HG02852 (cell line): ENCODE measurements around the gene STIM1.
"Not testable (repeated sequence)": the region's sequence is repeated elsewhere in the genome, so short reads cannot be mapped to it uniquely, and the experiment has no call there.

Source experiments
- ATAC-seq: cut with Tn5 transposase; IDR thresholded peaks from one replicate; pipeline ENCODE4 v1.9.1; 2021; ENCODE audit warnings: mild to moderate bottlenecking, moderate library complexity; ENCODE audit not compliant: unreplicated experiment

Gene STIM1

DNA sequence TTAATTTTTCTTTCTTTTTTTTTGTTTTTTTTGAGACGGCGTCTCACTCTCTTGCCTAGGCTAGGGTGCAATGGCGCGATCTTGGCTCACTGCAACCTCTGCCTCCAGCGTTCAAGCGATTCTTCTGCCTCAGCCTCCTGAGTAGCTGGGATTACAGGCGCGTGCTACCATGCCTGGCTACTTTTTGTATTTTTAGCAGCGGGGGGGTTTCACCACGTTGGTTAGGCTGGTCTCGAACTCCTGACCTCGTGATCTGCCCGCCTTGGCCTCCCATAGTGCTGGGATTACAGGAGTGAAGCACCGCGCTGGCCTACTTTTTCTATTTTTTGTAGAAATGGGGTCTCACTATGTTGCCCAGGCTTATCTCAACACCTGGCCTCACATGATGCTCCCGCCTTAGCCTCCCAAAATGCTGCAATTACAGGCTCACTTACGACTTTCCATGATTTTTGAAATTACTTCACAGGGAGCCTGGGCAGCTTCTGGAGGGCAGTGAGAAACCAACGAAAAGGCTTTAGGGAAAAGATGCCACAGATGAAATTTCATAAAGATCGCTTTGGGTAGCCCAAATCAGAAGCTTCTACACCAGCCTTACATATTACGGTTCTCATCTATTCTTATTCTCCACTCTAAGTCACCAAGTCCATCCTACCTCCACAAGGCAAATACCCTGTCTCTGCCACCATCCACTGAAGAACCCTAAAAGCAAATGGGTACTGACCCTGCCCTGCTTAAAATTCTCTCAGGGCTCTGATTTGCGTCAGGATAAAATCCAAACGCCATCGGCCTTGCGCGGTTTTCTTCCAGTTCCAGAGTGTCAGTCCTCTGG is 238.3 kb downstream of the STIM1 start:
- no peak for ATAC-seq

DNA sequence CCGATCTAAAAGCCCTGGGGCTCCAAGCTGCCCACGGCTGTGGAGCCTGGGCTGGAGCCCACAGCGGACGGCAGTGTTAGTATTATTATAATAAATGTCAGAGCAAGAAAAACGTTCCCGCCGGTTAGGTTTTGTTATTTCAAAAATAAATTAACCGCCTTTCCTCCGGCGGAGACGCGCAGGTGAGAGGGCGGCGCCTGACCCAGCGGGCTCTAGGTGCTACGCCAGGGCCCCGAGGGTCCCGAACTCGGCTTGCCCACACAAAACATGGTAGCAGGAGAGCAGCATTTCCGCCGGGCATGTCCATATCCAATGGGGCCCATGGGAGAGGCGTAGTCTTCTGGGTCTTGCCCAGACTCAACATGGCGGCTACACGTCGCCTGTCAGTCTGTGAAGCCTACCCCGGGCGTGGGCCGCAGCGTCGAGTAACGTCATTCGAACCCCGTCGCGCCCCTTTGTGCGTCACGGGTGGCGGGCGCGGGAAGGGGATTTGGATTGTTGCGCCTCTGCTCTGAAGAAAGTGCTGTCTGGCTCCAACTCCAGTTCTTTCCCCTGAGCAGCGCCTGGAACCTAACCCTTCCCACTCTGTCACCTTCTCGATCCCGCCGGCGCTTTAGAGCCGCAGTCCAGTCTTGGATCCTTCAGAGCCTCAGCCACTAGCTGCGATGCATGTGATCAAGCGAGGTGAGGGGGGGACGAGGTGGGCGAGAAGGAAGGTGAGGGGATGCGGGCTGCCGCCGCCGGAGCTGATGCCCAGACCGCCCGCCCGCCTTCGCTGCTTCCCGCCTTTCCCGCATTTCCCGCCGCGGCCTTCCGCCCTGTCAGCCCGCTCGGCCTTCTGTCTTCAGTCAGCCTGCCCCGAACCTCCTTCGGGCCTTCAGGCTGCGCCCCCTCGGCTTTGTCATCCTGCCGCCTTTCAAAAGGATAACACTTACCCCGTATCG is 239.2 kb downstream of the STIM1 start, which contains the start of gene RRM1:
TSS of gene RRM1 (plus strand) at position 452 of the 944 bp plus-strand sequence. CDS start at position 666, 214 bp downstream.
- peak; percentile 94 for ATAC-seq

DNA sequence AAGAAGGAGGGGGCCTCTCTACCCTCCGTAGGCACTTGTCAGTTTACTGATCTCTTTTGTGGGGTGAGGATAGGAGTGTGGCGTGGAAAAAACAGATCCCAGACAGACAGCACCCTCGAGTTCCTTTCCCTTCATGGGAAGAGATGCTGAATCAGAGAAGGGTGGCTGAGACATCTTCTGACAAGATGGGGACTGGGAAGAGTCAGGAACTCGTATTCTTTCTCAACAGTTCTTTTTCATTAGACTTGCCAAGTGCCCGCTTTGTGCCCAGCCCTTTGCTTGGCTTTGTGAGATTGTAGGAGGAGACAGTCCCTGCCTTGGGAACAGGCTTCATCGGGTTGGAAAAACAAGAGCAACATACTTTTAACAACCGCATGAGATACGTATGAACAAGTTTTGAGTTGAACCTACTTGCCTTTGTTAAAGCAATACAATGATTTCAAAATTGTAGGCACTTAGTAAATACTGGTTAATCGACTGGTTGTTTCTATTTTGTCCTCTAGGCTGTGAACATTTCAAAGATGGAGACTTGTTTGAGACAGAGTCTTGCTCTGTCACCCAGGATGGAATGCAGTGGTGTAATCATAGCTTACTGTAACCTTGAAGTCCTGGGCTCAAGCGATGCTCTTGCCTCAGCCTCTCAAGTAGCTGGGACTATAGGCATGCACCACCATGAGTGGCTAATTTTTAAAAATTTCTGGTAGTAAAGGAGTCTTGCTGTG is 240.2 kb downstream of the STIM1 start:
- ATAC-seq: no peak

DNA sequence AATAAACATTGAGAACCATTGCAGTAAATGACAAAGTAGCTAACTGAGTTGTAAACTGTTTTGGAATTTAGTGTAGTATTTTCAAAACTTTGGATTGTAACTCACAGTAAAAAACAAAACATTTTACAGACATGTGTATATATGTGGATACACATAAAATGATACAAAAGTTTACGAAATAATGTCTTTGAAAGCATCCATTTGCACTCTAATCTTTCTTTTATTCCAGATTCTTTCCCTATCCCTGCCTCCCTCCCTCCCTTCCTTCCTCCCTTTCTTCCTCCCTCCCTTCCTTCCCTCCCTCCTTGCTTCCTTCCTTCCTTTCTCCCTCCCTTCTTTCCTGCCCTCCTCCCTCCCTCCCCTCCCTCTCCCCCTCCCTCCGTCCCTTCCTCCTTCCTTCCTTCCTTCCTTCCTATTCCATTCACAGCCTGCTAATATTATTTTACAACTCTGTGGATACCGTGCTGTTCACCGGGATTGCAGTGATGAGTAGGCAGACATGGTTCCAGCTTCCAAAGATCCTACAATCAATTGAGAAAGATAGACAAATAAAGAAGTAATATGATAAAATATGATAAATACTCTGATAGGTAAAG is 242.7 kb downstream of the STIM1 start:
- ATAC-seq: no peak

DNA sequence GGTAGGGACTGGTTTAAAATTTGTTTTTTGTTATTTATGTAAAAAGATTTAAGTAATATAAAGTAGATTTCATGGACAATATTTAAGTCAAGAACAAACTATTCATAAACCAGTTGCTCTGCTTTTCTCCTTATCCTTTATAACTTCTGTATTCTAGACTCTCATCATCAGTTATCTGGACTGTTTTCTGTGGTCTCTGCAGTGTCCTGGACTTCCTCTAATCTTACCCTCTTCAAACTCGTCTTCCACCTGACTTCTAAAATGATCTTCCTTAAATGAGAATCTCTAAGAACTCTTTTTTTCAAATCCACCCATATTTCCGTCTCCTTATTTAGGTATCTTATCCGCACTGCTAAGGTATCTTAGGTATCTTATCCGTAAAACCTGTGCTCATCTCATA is 247.2 kb downstream of the STIM1 start:
- no peak for ATAC-seq

DNA sequence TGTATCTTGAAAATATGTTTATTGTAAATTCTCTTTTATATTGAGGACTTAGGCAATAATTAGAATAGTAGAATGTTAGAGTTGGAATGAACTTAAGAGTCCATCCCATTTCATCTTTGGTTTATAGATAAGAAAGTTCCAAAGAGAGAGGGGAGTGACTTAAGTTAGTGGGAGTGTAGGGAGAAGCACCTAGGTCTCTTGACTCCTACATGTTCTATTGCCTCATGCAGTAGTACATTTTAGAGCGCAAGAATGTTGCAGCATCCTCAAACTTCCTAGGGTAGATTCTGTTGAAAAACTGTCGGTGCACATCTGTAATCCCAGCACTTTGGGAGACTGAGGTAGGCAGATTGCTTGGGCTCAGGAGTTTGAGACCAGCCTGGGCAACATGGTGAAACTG is 247.8 kb downstream of the STIM1 start:
- no peak for ATAC-seq

DNA sequence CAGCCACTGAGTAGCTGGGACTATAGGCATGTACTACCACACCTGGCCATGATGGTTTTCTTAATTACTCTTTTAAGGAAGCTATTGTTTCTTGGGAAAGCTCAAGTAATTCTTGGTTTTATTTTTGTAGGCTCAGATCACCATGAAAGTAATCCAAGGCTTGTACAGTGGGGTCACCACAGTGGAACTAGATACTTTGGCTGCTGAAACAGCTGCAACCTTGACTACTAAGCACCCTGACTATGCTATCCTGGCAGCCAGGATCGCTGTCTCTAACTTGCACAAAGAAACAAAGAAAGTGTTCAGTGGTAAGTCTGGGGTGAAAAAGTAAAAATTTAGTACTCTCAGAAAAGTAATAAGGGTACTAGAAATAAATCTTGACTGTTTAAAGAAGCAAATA is 250.5 kb downstream of the STIM1 start:
- no peak for ATAC-seq

DNA sequence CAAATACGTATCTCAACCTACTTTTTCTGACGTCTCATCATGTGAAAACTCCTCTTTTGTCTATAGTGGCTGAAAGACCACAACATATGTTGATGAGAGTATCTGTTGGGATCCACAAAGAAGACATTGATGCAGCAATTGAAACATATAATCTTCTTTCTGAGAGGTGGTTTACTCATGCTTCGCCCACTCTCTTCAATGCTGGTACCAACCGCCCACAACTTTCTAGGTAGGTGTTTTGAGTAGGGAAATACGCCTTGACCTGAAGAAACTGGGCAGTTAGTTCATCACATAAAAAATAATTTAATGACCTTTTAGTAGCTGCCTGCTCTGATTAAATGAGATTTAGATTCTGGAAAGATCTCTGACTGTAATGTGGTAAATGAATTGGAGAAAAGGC is 256.4 kb downstream of the STIM1 start:
- no peak for ATAC-seq

DNA sequence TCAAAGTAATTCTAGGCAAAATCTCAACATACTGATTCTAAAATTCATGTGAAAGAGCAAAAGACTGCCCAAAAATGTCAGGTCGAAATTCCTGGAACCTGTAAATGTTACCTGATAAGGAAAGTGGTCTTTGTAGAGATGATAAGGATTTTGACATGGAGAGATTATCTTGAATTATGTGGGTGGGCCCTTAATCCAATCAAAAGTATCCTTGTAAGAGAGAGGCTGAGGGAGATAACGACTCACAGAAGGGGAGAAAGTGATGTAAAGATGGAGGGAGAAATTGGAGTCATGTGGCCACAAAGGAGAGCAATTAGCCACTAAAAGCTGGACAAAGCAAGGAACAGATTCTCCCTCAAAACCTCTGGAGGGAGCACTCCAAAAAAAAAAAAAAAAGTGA is 259.7 kb downstream of the STIM1 start:
- no peak for ATAC-seq

DNA sequence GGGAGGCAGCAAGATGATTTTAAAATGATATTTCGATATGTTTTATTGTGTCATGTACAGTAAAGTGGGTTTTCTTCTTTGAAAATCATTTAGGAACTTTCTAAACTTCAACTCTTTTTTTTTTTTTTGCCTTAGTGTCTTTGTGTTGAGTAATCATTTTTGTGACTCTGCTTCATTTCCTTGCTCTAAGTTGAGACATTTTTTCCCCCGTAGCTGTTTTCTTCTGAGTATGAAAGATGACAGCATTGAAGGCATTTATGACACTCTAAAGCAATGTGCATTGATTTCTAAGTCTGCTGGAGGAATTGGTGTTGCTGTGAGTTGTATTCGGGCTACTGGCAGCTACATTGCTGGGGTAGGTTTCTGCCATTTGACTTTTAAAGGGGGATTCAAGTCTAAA is 262.6 kb downstream of the STIM1 start:
- no peak for ATAC-seq

DNA sequence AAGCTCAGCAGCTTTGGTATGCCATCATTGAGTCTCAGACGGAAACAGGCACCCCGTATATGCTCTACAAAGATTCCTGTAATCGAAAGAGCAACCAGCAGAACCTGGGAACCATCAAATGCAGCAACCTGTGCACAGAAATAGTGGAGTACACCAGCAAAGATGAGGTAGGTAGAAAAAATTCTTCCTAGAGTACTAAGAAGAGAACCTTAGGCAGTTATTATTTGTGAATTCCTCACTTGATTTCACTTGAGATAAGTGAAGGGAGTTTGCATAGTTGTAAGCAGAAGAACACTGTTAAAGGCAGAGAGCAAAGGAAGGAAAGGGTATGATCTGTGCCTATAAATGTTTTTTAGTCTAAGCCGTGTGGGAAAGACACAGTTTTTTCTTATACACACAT is 267.8 kb downstream of the STIM1 start:
- ATAC-seq: no peak

DNA sequence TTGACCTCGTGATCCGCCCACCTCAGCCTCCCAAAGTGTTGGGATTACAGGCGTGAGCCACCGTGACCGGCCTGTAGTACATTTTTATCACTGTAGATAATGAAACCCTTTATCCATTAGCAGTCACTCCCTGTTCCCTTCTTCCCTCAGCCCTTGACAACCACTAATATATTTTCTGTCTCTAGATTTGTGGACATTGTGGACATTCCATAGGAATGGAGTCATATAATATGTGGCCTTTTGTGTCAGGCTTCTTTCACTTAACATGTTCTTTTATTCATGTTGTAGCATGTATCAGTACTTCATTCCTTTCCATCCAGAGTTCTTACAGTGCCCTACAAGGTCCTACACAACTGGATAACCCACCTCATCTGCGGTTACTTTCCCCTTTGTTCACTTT is 269.7 kb downstream of the STIM1 start:
- no peak for ATAC-seq

DNA sequence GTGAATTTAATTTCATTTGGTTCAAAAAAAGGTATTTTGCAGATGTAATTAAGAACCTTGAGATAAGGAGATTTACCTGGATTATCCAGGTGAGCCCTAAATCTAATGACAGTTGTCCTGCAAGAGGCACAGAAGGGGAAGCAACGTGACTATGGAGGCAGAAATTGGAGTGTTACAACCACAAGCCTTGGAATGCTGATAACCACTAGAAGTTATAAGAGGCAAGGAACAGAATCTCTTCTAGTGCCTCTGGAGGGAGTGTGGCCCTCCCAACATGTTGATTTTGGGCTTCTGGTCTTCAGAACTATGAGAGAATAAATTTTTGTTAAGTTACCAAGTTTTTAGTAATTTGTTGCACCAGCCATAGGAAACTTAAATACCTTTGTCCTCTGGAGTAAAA is 271.9 kb downstream of the STIM1 start:
- no peak for ATAC-seq

DNA sequence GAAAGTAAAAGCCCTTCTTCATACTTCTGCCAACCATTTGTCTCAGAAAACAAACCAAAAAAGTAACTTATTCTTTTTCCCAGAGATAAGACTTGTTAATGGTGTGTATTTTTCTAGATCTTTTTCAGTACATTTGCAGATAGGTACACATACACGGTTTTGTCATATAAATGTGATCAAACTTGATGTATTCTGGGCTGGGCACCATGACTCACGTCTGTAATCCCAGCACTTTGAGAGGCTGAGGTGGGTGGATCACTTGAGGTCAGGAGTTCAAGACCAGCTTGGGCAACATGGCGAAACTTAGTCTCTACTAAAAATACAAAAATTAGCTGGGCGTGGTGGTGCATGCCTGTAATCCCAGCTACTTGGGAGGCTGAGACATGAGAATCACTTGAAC is 274.8 kb downstream of the STIM1 start:
- not testable (repeated sequence) for ATAC-seq

DNA sequence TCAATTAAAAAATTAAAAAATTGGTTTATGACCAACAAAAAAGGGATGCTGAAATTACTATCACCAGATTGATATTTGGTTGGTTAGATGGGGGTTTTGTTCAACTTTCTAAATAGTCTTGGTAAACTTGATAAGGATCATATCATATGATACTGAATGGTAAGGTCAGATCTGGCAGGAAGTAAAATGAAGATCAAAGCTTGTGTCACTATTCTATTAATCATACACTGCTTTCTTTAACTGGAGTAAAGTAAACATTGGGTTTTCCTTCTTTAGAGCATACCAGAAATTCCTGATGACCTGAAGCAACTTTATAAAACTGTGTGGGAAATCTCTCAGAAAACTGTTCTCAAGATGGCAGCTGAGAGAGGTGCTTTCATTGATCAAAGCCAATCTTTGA is 279.3 kb downstream of the STIM1 start:
- no peak for ATAC-seq

DNA sequence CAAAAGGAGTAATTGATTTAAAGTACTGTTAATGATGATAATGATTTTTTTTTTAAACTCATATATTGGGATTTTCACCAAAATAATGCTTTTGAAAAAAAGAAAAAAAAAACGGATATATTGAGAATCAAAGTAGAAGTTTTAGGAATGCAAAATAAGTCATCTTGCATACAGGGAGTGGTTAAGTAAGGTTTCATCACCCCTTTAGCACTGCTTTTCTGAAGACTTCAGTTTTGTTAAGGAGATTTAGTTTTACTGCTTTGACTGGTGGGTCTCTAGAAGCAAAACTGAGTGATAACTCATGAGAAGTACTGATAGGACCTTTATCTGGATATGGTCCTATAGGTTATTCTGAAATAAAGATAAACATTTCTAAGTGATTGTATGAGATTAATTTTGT is 283.0 kb downstream of the STIM1 start:
- no peak for ATAC-seq

DNA sequence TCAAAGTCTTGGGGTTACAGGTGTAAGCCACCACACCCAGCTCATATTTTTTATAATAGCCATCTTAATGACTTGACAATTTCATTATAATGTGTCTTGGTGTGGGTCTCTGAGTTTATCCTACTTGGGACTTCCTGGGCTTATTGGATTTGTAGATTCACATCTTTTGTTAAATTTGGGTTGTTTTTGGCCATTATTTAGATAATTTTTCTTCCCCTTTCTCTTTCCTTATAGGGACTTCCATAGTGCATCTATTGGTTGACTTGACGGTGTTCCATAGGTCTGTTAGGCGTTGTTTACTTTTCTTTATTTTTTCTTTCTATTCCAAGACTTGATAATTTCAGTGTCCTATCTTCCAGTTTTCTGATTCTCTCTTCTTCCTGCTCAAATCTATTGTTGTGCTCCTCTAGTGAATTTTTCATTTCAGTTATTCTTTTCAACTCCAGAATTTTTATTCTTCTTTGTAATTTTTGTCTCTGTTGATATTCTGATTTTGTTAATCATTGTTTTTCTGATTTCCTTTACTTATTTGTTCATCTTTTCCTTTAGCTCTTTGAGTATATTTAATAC is 284.7 kb downstream of the STIM1 start:
- no peak for ATAC-seq
